Hepatocyte (in vitro differentiated cells): ENCODE data around the gene CALB2.

Source experiments
- EZH2 ChIP-seq: fragments of 200-600 bp; sonication (generic); IDR thresholded peaks from 2 replicates; pipeline ENCODE4 v1.6.1; 2016; ENCODE audit warnings: antibody characterized with exemption, mild to moderate bottlenecking, borderline replicate concordance
- EZH2phosphoT487 ChIP-seq: fragments of 200-600 bp; sonication (generic); IDR thresholded peaks from one replicate; pipeline ENCODE4 v1.6.1; 2018; ENCODE audit warnings: antibody characterized with exemption, mild to moderate bottlenecking, low read depth, moderate library complexity; ENCODE audit not compliant: unreplicated experiment, severe bottlenecking
- TF ChIP-seq, protein P1 (sequence below): fragments of 200-600 bp; sonication (generic); IDR thresholded peaks from 2 replicates; pipeline ENCODE4 v1.5.1; 2016; ENCODE audit warnings: antibody characterized with exemption, mild to moderate bottlenecking; ENCODE audit not compliant: poor library complexity

DNA sequence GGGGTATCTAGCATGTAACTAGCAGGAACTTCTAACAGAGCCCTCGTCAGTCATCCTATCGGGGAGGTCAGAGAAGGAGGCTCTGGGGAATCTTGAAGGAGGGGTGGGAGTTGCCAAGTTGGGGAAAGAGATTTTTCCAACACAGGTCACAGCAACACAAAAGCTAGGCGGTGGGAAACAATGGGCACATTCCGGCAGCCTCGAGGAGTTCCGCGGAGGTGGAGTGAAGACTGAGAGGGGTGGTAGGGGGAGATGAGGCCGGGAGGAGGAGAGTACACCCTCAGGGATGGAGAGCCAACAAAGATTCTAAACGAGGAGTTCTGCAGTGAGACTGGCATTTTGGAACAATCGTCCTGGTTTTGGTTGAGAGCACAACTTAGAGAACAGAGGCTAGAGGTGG lies 13.5 kb upstream of the CALB2 start:
- TF ChIP-seq, protein P1, sequence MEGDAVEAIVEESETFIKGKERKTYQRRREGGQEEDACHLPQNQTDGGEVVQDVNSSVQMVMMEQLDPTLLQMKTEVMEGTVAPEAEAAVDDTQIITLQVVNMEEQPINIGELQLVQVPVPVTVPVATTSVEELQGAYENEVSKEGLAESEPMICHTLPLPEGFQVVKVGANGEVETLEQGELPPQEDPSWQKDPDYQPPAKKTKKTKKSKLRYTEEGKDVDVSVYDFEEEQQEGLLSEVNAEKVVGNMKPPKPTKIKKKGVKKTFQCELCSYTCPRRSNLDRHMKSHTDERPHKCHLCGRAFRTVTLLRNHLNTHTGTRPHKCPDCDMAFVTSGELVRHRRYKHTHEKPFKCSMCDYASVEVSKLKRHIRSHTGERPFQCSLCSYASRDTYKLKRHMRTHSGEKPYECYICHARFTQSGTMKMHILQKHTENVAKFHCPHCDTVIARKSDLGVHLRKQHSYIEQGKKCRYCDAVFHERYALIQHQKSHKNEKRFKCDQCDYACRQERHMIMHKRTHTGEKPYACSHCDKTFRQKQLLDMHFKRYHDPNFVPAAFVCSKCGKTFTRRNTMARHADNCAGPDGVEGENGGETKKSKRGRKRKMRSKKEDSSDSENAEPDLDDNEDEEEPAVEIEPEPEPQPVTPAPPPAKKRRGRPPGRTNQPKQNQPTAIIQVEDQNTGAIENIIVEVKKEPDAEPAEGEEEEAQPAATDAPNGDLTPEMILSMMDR: no peak
- no peak for TF ChIP-seq EZH2phosphoT487
- TF ChIP-seq EZH2: no peak
